ENCODE results near the gene TTC28.
"Not testable (repeated sequence)": the region's sequence is repeated elsewhere in the genome, so short reads cannot be mapped to it uniquely, and the experiment has no call there.

TTC28 gene

GRCh38 chr22:28102151-28102812 lies 577.4 kb downstream of the TTC28 start:
- DNase-seq (ENCODE audit: low spot score) = no peak

DNA sequence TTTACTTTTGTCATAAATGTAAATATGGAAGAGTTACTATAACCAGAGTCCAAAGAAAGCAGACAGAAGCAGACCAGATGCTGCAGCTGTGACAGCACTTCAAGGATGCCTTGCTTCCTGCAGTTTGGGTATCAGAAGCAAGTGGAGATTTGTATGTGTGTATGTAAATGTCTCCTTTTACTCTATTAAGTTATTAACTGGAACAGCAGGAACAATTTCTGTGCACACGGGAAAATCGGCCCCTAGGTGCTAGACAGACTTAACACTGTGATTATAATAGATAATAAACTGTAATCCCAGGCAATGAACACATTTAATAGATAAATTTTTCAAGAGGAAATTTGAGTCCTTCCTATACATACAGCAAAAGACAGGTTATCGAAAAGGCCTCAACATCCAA lies 582.0 kb downstream of the TTC28 start:
- DNase-seq (ENCODE audit: low spot score) = no peak

DNA sequence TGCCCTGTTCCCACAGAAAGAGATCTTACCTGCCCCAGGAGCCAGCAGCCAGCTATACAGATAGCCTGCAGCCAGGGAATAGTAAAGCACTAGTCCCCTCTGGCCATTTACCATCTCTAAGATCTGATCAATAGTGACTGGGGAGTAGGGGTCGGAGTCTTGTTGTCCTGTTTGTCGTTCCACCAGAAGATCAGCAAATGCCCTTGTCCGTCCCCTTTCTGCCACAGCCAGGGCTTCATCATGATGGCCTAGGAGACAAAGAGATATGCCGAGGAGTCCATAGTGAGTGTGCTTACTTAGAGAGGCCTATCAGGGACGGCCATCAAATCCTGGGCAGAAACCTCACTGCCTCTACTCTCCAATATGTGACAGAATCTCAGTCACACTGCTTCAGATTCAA lies 583.5 kb downstream of the TTC28 start:
- DNase-seq (ENCODE audit: low spot score) = no peak

GRCh38 chr22:28095316-28096095 lies 584.1 kb downstream of the TTC28 start:
- DNase-seq (ENCODE audit: low spot score) = no peak

- no peak for DNase-seq (ENCODE audit: low spot score)
Observed at GRCh38 chr22:28094771-28095170, 584.9 kb downstream of the TTC28 start.

- no peak for DNase-seq (ENCODE audit: low spot score)
Observed at GRCh38 chr22:28093711-28094110, 585.9 kb downstream of the TTC28 start.

GRCh38 chr22:28091486-28091885 lies 588.2 kb downstream of the TTC28 start:
- DNase-seq (ENCODE audit: low spot score) = no peak

DNA sequence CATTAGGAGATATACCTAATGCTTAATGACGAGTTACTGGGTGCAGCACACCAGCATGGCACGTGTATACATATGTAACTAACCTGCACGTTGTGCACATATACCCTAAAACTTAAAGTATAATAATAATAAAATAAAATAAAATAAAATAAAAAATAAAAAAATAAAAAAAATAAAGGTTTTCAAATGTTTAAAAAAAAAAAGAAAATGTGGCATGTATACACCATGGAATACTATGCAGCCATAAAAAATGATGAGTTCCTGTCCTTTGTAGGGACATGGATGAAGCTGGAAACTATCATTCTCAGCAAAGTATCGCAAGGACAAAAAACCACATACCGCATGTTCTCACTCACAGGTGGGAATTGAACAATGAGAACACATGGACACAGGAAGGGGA lies 590.1 kb downstream of the TTC28 start:
- not testable (repeated sequence) for DNase-seq (ENCODE audit: low spot score)

GRCh38 chr22:28077166-28077565 lies 602.5 kb downstream of the TTC28 start:
- DNase-seq (ENCODE audit: low spot score) = no peak

DNA sequence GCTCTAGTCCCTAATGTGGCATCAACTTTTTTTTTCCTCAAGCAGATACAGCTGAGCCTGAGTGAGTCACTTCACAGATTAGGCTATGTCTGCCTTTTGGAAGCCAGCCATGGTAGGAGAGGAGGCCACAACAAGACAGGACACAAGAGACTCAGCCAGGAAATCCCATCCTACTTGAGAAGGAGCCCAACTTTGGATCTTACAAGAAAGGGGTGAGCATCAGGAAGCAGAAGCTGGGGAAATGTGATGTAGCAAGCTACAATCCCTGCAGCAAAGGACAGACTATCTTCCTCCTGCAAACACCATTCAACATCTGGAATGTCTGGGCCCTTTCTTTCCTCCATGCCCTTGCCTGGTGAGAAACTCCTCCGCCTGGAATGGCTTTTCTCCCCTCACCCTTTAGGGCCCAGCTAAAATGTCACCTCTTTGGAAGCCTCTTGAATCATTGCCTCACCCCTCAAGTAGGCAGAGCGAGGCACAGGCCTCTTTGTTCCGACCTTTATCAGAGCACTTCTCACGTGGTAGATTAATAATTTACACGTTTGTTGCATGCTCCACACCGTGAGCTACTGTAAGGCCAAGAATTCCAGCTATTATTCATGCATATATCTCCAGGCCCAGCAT lies 604.2 kb downstream of the TTC28 start:
- peak; percentile 15 for DNase-seq (ENCODE audit: low spot score)

- DNase-seq (ENCODE audit: low spot score) = no peak
Observed at GRCh38 chr22:28074526-28074925, 605.1 kb downstream of the TTC28 start.

- no peak for DNase-seq (ENCODE audit: low spot score)
Observed at GRCh38 chr22:28072066-28072465, 607.6 kb downstream of the TTC28 start.

- no peak for DNase-seq (ENCODE audit: low spot score)
Observed at GRCh38 chr22:28068826-28069225, 610.8 kb downstream of the TTC28 start.

- no peak for DNase-seq (ENCODE audit: low spot score)
Observed at GRCh38 chr22:28064920-28065319, 614.7 kb downstream of the TTC28 start.

DNA sequence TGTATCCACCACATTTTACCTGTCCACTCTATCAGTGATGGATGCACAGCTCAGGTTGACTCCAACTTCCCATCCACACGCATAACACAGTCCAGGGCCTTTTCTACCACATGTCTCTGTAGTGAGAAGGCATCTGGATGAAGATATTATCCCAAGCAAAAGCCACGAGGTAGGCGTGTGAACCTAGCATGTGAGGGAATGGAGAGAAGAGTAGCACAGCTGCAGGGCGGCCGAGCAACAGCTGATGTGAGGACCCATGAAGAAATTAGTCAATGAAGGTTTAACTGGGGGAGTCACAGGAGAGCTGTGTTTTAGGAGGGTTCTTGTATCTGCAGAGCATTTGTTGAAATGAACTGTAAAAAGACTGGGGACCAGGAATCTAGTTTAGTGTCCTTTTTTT lies 616.0 kb downstream of the TTC28 start:
- DNase-seq (ENCODE audit: low spot score) = no peak

GRCh38 chr22:28060594-28060993 lies 619.0 kb downstream of the TTC28 start:
- DNase-seq (ENCODE audit: low spot score) = not testable (repeated sequence)

DNA sequence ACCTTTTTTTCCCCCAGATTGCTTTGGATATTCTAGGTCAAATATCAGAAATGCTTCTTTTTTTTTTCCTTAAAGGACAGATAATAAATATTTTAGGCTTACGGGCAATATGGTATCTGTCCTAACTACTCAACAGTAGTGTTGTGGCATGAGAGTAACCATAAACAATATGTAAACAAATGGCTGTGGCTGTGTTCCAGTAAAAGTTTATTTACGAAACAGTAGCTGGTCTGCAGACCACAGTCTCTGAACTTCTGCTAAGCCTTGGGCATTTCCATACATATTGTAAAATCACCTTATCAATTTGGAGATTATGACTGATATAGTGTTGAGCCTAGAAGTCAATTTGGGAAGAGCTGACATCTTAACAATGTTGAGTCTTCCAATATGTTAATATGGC lies 621.6 kb downstream of the TTC28 start:
- no peak for DNase-seq (ENCODE audit: low spot score)

DNA sequence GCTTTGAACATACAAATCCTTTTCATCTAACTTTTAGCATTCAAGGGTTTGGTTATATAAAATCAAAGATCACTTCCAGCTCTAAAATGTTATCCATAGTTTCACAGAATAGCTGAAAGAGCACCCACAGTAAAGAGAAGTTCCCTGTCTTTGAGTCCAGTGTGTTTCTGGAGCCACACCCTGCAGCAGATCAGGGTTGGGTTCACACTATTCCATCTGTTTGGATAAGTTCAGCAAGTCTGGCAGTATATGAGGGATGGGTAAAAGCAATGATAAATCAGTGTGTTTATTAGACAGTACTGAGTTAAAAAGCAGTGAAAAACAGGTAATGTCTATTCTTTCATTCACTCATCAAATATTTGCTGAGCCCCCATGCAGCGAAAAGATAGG lies 624.8 kb downstream of the TTC28 start:
- no peak for DNase-seq (ENCODE audit: low spot score)

DNA sequence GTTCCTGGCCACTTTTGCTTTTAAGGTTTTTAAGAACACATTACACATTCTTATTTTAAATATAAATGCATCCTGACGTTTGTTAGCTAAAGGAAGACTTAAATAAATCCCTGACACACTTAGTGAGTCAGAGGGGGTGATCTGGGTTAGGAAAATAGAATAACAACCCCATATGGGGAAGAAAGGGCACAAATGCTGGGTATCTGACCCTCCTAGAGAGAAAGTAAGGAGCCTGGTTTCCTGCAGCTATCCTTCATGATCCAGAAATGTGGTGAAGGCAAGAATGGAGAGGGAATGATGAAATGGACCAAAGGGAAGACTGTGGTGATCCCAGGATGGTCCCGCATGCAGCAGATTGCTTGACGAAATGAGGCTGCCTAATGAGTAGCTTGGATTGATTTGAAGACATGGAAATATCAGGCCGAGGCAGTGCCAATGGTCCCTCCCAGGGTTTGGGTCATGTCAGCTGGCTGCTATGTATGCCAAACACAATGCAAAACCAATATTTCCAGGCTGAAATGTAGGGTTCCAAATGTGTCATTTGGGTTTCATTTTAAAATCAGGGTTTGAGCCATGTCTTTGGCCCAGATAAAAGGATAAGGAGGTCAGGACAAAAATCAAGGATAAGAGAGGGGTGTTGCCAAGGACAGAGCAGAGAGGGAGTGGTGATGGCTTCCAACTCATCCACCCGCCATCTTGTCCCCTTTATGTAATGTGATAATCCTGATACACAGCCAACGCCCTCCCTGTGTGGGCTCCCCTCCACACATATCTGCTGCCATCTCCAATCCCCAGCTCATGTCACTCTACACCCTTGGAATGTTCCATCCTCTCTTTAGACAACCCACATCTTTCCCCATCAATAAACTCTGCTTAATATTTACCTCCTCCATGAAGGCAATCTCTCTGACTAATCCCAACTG lies 625.5 kb downstream of the TTC28 start:
- DNase-seq (ENCODE audit: low spot score) = no peak

GRCh38 chr22:28052825-28053269 lies 626.8 kb downstream of the TTC28 start:
- no peak for DNase-seq (ENCODE audit: low spot score)

DNA sequence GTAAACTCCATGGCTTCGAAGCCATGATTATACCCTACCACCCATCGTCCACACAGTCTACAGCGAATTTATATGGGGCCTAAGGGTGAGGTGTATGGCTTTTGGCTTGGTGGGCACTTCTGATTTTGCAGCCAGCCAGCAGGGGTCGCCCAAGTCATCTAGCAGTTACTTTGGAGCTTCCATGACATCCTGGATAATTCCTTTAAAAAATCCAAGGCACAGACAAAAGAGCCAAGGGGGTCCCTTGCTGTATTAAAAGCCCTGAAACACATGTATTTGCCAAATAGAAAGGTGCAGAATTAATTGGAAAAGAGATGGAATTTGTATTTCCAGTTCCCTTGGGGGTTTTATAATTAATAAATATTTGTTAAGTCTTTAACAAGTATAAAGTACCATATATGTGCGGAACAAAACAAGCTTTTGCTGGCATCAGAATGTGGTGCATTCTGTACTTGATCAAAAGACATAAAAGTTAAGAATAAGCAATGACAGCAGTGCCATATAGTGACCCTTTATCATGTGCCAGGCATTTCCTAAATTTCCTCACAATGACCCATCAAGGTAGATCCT lies 627.8 kb downstream of the TTC28 start:
- no peak for DNase-seq (ENCODE audit: low spot score)
